Measurements from ENCODE around the gene ODF4. TPM values are rescaled to one million over a fixed set of nuclear protein-coding genes. Genes with fewer than 3 reads are reported as not detected.

ODF4 gene
- total RNA-seq: not detected
- polyA plus RNA-seq (ENCODE audit: insufficient read length in 2 of 2): not detected
- long read RNA-seq, donor 1: 0 reads
- long read RNA-seq, donor 2: 0 reads
- long read RNA-seq, donor 3: 0 reads
- long read RNA-seq, donor 4: 0 reads

DNA sequence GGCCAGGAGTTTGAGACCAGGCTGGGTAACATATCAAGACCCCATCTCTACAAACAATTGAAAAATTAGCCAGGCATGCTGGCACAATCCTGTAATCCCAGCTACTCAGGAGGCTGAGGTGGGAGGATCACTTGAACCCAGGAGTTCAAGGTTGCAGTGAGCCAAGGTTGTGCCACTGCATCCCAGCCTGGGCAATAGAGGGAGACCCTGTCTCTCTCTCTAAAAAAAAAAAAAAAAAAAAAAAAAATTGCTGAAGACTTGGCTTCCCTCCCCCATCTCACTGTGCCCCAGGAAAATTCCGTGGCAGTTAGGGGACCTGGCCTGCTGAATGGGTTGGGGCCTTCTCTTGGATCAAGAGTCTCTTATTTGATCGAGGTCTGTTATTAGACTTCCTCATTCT lies at the start of gene ODF4:
ODF4 (plus strand) TSS at position 301 of the 400 bp plus-strand sequence. CDS start 212 bp downstream, outside the sequence.
- no peak within 1 kb of the TSS for H3K27ac ChIP-seq (ENCODE audit: low read depth, low read length)
- no CpG with 5 or more reads among the region's 2 CpGs for WGBS (ENCODE audit: insufficient coverage)
- H3K27me3 ChIP-seq (ENCODE audit: control insufficient read depth, insufficient read depth, low read length): no peaks in the 10 kb centered on the region
- no peak within 1 kb of the TSS for H3K4me3 ChIP-seq (ENCODE audit: low read depth, low read length)
- no peaks in the 10 kb centered on the region for H3K36me3 ChIP-seq (ENCODE audit: control insufficient read depth, insufficient read depth, low read length)
- DNase-seq (ENCODE audit: low read depth in 4 of 6, low spot score in 6 of 6): no peak
- no peaks in the 10 kb centered on the region for H3K9me3 ChIP-seq (ENCODE audit: control insufficient read depth, insufficient read depth, low read length)
- no peaks in the 10 kb centered on the region for H3K4me1 ChIP-seq (ENCODE audit: control insufficient read depth, insufficient read depth, low read length)

GRCh38 chr17:8290043-8290442 lies 49.6 kb upstream of the ODF4 start:
- Histone ChIP-seq H3K9me3 (ENCODE audit: control insufficient read depth, insufficient read depth, low read length) (no peaks in the 10 kb centered on the region), H3K4me3 (ENCODE audit: low read depth, low read length) (no peak overlapping the region), H3K4me1 (ENCODE audit: control insufficient read depth, insufficient read depth, low read length) (peaks cover 32% of the 10 kb centered on the region), H3K27me3 (ENCODE audit: control insufficient read depth, insufficient read depth, low read length) (no peaks in the 10 kb centered on the region), H3K36me3 (ENCODE audit: control insufficient read depth, insufficient read depth, low read length) (peaks cover 8% of the 10 kb centered on the region), H3K27ac (ENCODE audit: low read depth, low read length) (no peak overlapping the region)
- whole genome bisulfite sequencing (ENCODE audit: insufficient coverage): 79% methylated on average over 2 of the region's 3 CpGs
- DNase-seq (ENCODE audit: low read depth in 4 of 6, low spot score in 6 of 6): no peak

DNA sequence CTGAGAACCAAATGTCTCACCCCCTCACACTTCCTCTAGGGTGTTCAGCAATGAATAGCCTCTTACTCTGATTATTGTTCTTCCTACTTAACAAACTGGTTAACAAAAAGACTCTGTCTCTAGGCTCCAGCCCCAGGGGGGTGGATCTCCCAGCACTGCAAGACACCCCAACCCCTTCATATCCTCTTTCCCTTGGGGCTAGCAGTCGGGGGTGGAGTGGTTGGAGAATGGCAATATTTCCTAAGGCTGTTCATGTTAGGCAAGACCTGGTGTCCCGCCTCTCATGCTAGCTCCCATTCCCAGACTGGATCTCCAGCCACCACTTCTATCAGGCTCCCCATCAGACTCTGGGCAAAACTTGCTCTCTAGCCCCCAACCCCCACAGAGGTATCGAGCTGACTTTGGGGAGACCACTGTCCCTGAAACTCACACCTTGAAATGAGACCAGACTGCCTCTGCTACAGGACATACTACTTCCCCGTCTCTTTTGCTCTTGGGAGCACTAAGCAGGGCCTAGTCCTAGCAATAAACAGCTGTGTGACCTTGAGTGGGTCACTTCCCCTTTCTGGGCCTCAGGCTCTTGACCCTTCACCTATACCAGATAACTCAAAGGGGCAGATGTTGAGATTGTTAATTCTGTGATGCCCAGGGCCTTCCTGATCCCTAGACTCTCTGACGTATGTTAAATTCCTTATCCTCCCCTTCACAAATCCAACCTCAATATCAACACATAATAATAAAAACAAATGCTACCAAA lies 46.8 kb upstream of the ODF4 start:
- Histone ChIP-seq H3K4me3 (ENCODE audit: low read depth, low read length) (no peak overlapping the region), H3K27me3 (ENCODE audit: control insufficient read depth, insufficient read depth, low read length) (no peaks in the 10 kb centered on the region), H3K4me1 (ENCODE audit: control insufficient read depth, insufficient read depth, low read length) (peaks cover 38% of the 10 kb centered on the region), H3K36me3 (ENCODE audit: control insufficient read depth, insufficient read depth, low read length) (peaks cover 8% of the 10 kb centered on the region), H3K9me3 (ENCODE audit: control insufficient read depth, insufficient read depth, low read length) (no peaks in the 10 kb centered on the region), H3K27ac (ENCODE audit: low read depth, low read length) (no peak overlapping the region)
- DNase-seq (ENCODE audit: low read depth in 4 of 6, low spot score in 6 of 6): no peak
- WGBS (ENCODE audit: insufficient coverage): 85% methylated on average over 3 of the region's 5 CpGs

- H3K27me3 ChIP-seq (ENCODE audit: control insufficient read depth, insufficient read depth, low read length): no peaks in the 10 kb centered on the region
- H3K4me1 ChIP-seq (ENCODE audit: control insufficient read depth, insufficient read depth, low read length): peaks cover 29% of the 10 kb centered on the region
- H3K9me3 ChIP-seq (ENCODE audit: control insufficient read depth, insufficient read depth, low read length): no peaks in the 10 kb centered on the region
- H3K27ac ChIP-seq (ENCODE audit: low read depth, low read length): peak overlapping the region; percentile 90
- WGBS (ENCODE audit: insufficient coverage): 97% methylated on average over 9 of the region's 9 CpGs
- no peak for DNase-seq (ENCODE audit: low read depth in 4 of 6, low spot score in 6 of 6)
- H3K4me3 ChIP-seq (ENCODE audit: low read depth, low read length): peak overlapping the region; percentile 82
- H3K36me3 ChIP-seq (ENCODE audit: control insufficient read depth, insufficient read depth, low read length): peaks cover 8% of the 10 kb centered on the region
These were observed 45.3 kb upstream of the ODF4 start for GRCh38 chr17:8294361-8294760.

- Histone ChIP-seq H3K9me3 (ENCODE audit: control insufficient read depth, insufficient read depth, low read length) (no peaks in the 10 kb centered on the region), H3K27me3 (ENCODE audit: control insufficient read depth, insufficient read depth, low read length) (no peaks in the 10 kb centered on the region), H3K4me1 (ENCODE audit: control insufficient read depth, insufficient read depth, low read length) (peaks cover 24% of the 10 kb centered on the region), H3K27ac (ENCODE audit: low read depth, low read length) (peak overlapping the region; percentile 90), H3K36me3 (ENCODE audit: control insufficient read depth, insufficient read depth, low read length) (peaks cover 8% of the 10 kb centered on the region), H3K4me3 (ENCODE audit: low read depth, low read length) (peak overlapping the region; percentile 82)
- DNase-seq (ENCODE audit: low read depth in 4 of 6, low spot score in 6 of 6): no peak
- 7% methylated on average over 15 of the region's 15 CpGs for WGBS (ENCODE audit: insufficient coverage)
These were observed 44.8 kb upstream of the ODF4 start for GRCh38 chr17:8294814-8295316.

DNA sequence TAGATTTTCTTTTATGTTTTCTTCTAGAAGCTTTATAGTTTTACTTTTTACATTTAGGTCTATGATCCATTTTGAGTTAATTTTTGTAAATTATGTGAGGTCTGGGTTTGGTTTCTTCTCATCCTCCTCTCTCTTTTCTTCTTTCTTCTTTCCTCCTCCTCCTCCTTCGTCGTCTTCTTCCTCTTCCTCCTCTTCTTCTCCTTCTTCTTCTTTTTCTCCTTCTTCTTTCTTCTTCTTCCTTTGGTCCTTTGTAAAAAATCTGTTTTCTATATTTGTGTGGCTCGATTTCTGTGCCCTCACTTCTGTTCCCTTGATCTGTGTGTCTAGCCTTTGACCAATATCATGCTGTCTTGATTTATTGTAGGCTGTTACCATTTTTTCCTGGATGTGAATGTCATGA lies 39.4 kb upstream of the ODF4 start:
- no peak overlapping the region for H3K4me3 ChIP-seq (ENCODE audit: low read depth, low read length)
- H3K27ac ChIP-seq (ENCODE audit: low read depth, low read length): no peak overlapping the region
- H3K36me3 ChIP-seq (ENCODE audit: control insufficient read depth, insufficient read depth, low read length): no peaks in the 10 kb centered on the region
- DNase-seq (ENCODE audit: low read depth in 4 of 6, low spot score in 6 of 6): no peak
- no peaks in the 10 kb centered on the region for H3K9me3 ChIP-seq (ENCODE audit: control insufficient read depth, insufficient read depth, low read length)
- H3K4me1 ChIP-seq (ENCODE audit: control insufficient read depth, insufficient read depth, low read length): peaks cover 6% of the 10 kb centered on the region
- no CpG with 5 or more reads among the region's 3 CpGs for WGBS (ENCODE audit: insufficient coverage)
- H3K27me3 ChIP-seq (ENCODE audit: control insufficient read depth, insufficient read depth, low read length): no peaks in the 10 kb centered on the region

DNA sequence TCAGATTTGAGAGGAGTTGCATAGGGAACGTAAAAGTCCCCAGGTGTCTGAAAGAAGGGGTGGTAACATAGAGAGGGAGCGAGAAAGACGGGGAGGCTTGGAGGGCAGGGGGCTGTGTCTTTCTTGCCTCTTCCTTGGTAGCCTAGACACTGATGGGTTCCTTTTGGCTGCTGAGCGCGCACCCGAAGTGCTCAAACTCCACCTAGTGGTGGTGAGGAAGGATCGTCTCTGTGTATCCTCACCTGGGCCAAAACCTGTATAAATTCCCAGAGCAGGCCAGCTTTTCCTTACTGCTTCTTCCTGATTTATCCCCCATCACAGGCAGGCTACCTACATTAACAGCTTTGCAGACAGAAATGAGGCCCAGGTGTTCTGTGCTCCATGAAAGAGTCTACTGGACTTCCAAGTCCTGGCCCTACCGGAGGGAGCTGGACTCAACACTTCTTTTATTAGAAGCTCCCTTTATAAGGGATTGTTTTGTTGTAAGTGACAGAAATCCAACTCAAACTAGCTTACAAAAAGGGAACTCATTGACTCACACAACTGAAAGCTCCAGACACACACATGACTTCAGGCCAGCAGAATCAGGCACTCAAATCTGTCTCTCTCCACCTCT lies 38.9 kb upstream of the ODF4 start:
- H3K27ac ChIP-seq (ENCODE audit: low read depth, low read length): no peak overlapping the region

GRCh38 chr17:8310601-8311123 lies 29.0 kb upstream of the ODF4 start:
- no peak overlapping the region for H3K4me3 ChIP-seq (ENCODE audit: low read depth, low read length)
- H3K4me1 ChIP-seq (ENCODE audit: control insufficient read depth, insufficient read depth, low read length): peaks cover 10% of the 10 kb centered on the region
- WGBS (ENCODE audit: insufficient coverage): 52% methylated on average over 3 of the region's 10 CpGs
- H3K27me3 ChIP-seq (ENCODE audit: control insufficient read depth, insufficient read depth, low read length): peaks cover 36% of the 10 kb centered on the region
- H3K36me3 ChIP-seq (ENCODE audit: control insufficient read depth, insufficient read depth, low read length): no peaks in the 10 kb centered on the region
- no peaks in the 10 kb centered on the region for H3K9me3 ChIP-seq (ENCODE audit: control insufficient read depth, insufficient read depth, low read length)
- no peak for DNase-seq (ENCODE audit: low read depth in 4 of 6, low spot score in 6 of 6)
- no peak overlapping the region for H3K27ac ChIP-seq (ENCODE audit: low read depth, low read length)

More for the DNA sequence above, 38.9 kb upstream of the ODF4 start:
- no peaks in the 10 kb centered on the region for H3K9me3 ChIP-seq (ENCODE audit: control insufficient read depth, insufficient read depth, low read length)
- H3K4me3 ChIP-seq (ENCODE audit: low read depth, low read length): no peak overlapping the region
- DNase-seq (ENCODE audit: low read depth in 4 of 6, low spot score in 6 of 6): peak in 4 of 6 donors; percentile 22 to 91 (median 62)
- peaks cover 3% of the 10 kb centered on the region for H3K4me1 ChIP-seq (ENCODE audit: control insufficient read depth, insufficient read depth, low read length)
- no peaks in the 10 kb centered on the region for H3K36me3 ChIP-seq (ENCODE audit: control insufficient read depth, insufficient read depth, low read length)
- no peaks in the 10 kb centered on the region for H3K27me3 ChIP-seq (ENCODE audit: control insufficient read depth, insufficient read depth, low read length)
- 0% methylated on average over 3 of the region's 8 CpGs for WGBS (ENCODE audit: insufficient coverage)

DNA sequence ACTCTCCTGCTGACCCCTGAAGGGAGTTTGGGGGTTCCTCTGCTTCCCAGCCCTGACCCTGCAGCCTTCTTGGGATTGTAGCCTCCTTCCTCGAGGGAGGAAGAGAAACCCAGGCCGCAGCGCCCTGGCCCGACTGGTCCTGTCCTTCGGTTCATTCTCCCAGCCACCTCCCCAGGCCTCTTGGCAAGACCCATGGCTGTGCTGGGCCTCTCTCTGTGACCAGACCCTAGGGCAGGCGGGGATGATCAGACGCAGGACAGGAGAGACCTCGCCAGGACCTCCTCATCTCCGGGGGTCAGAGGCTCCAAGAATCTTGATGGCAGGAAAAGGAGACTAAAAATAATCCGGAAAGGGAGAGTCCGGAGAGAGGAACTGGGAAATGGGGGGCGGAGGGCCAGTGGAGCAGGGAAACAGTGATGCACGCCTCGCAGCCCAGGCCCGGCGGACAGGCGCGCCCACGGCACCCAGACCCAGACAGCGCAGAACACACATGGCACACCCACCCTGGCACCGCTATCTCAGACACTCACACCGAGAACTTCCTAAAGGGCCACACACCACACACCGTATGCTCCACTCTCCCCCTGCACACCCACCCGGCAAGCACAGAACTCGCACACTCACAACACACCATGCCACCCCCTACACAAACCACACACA lies 28.4 kb upstream of the ODF4 start:
- DNase-seq (ENCODE audit: low read depth in 4 of 6, low spot score in 6 of 6): no peak
- Histone ChIP-seq H3K9me3 (ENCODE audit: control insufficient read depth, insufficient read depth, low read length) (no peaks in the 10 kb centered on the region), H3K27ac (ENCODE audit: low read depth, low read length) (no peak overlapping the region), H3K4me1 (ENCODE audit: control insufficient read depth, insufficient read depth, low read length) (peaks cover 15% of the 10 kb centered on the region), H3K4me3 (ENCODE audit: low read depth, low read length) (no peak overlapping the region), H3K36me3 (ENCODE audit: control insufficient read depth, insufficient read depth, low read length) (no peaks in the 10 kb centered on the region), H3K27me3 (ENCODE audit: control insufficient read depth, insufficient read depth, low read length) (peaks cover 42% of the 10 kb centered on the region)
- 89% methylated on average over 24 of the region's 25 CpGs for WGBS (ENCODE audit: insufficient coverage)
